GM19468 (cell line): ENCODE measurements around the gene CCR6.

Experiments used
- ATAC-seq: cut with Tn5 transposase; IDR thresholded peaks from one replicate; pipeline ENCODE4 v1.9.1; 2021; ENCODE audit warnings: mild to moderate bottlenecking, moderate library complexity, moderate number of reproducible peaks; ENCODE audit not compliant: unreplicated experiment; ENCODE audit errors: extremely low read depth

The CCR6 gene

DNA sequence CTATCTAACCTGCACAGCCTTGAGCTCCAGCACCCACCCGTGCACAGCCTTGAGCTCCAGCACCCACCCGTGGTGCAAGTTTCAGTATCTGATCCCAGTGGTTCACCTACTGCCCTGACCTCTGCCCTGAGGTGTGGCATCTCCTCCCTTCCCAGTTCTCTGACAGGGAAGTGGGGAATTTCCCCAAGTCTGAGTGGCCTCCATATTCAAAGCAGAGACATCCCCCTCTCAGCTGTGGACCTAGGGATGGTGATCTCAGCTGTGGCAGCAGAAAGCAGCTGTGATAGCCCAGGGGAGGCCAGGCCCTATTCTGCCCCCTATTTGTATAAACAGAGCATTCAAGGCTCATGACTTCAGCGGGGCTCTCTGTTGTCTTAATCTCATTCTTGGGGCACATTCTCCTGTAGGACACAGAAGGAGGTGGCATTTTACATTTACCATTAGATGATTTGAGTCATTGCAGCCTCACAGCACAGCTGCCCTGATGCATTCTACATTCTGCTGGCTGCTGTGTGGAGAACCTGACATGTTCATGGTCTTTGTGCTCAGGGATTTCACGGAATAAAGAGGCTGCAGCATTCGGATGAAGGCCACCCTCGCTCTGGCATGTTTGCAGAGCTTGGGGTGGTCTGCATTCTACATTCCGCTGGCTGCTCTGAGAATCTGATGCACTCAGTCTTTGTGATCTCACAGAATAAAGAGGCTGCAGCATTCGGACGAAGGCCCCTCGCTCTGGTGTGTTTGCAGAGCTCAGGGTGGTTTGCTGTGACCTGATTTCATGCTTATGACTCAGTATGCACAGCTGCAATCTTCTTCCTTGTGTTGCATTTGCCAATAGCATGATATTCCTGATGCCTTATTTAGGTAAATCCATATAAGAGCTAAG lies 17.9 kb downstream of the CCR6 start:
- no peak for ATAC-seq

- ATAC-seq, result no peak
Measured at GRCh38 chr6:167141667-167142432, 19.0 kb downstream of the CCR6 start.

GRCh38 chr6:167142433-167142761 lies 19.5 kb downstream of the CCR6 start:
- ATAC-seq, result no peak

DNA sequence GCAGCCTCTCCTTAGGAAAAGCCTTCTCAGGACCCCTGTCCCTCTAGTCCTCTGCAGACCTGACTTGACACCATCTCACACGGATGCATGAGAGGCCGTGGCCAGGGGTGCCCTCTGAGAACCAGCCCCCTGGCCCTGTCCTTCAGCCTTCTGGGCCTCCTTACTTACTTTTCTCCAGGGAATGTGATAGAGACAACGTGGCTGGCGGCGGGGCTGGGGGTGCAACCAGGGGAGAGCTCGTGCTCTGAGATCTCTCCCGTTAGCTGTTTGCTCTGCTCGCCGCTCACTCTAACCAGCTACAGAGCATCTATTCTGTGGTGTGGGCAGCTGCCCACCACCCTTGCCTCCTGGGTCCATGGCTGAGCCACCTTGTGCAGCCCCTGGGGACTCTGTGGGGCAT lies 20.1 kb downstream of the CCR6 start:
- ATAC-seq, result no peak

- no peak for ATAC-seq
Measured at GRCh38 chr6:167145461-167145860, 22.6 kb downstream of the CCR6 start.

DNA sequence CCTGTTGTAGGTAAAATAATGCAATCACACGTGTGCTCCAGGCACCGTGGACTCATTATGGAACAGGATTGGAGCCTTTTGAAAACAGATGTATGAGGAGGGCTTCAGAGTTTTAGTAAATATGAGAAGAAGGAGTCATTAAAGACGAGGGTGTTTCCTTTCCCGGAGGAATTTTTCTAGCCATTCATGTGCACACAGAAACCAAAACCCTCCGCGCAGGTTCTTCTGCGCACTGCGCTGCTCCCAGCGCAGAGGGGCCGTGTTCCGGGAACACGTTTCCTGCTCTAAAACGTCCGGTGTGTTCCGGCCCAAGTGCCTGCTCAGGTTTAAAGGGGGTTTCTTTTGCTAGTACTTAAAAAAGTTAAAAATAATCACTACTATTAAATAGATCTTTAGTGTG lies 23.2 kb downstream of the CCR6 start:
- ATAC-seq, result no peak

GRCh38 chr6:167146977-167147376 lies 24.1 kb downstream of the CCR6 start:
- no peak for ATAC-seq

DNA sequence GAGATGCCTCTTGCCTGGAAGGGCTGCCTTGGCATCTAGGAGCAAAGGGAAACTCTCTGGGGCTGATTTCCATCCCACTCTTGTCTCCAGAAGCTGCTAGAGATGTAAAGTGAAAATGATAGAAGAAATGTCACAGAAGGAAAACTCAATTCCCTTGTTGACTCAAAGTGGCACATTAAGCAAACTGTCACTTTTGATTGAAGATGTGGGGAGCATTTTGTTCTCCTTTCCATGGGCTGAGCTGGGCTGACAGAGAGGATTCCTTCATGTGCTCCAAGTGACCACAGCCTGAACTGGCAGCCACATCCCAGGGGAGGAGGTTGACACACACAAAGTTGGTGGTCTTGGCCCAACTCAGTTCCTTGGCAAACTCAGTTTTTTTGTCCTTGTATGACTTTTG lies 25.1 kb downstream of the CCR6 start:
- ATAC-seq, result no peak

GRCh38 chr6:167148997-167149396 lies 26.1 kb downstream of the CCR6 start:
- no peak for ATAC-seq

DNA sequence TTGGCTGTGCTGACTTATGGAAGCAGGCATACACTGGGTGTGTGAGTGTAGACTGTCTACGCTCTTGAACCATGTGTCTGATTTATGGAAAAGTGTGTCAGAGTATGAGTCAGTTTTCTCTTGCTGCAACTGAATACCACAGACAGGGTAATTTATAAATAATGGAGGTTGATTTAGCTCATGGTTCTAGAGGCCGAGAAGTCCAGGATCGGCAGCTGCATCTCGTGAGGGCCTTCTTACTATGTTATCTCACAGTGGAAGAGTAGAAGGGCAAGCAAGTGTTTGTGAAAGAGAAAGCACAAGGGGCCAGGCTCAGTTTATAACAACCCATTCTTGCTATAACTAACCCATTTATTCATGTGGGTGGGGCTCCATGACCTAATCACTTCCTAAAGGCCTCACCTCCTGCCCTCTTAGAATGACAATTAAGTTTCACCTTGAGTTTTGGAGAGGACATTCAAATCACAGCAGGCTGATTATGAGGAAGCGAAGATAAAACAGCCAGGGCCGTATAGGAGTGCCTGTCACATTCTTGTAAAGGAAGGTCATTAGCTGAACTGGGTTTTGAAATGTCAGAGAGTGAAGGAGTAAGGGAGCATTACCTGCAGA lies 28.1 kb downstream of the CCR6 start:
- ATAC-seq, result peak; percentile 26

- ATAC-seq, result no peak
Measured at GRCh38 chr6:167151648-167152047, 28.8 kb downstream of the CCR6 start.

DNA sequence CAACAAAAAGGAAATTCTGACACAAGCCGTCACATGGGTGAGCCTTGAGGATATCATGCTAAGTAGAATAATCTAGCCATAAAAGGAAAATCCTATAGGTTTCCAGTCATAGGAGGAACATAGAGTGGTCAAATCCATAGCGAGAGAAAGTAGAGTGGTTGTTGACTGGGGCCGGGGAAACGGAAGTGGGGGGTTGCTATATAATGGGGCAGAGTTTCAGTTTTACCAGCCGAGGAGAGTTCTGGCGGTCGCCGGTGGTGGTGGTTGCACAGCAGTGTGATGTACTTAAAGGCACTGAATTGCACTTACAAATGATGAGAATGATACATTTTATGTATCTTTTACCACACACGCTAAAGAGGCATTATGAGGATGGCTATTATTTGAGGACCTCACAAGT lies 30.0 kb downstream of the CCR6 start:
- ATAC-seq, result peak; percentile 19

DNA sequence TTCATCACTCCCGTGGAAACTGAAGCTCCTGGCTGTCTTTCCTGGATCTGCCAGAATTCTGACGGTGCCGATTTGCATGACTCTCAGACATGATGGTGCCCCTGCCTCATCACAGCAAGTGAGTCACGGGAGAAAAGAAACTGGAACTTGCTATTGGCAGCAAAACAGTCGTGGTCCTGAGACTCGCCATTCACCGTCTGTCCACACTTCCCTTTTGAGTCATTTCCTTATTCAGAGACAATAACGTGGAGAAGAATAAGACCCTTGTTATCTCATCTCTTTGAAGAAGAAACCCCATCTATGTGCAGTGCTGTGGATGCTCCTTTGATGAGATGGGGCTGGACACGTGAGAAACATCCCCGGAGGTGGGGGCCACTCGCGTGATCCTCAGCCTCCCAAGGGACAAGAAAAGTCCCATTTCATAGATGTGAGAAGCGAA lies 30.6 kb downstream of the CCR6 start:
- ATAC-seq, result peak; percentile 44

DNA sequence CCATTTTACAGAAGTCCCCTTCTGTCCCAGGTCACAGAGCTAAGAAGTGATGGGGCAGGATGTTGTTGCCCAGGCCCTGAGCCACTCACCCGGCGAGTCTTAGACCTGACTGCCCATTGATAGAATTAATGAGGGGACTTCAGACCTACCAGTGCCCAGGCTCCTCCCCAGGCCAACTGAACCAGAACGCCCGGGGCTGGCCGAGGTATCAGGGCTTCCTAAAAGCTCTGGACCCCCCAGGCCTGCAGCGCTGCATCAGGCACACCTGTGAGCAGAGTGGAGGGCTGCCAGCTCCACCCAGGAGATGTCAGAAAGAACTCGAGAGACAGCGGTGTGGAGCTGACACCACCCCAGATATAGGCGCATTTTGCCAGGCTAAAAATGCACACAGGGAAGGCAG lies 31.4 kb downstream of the CCR6 start:
- no peak for ATAC-seq

- ATAC-seq, result no peak
Measured at GRCh38 chr6:167154895-167155294, 32.0 kb downstream of the CCR6 start.

- no peak for ATAC-seq
Measured at GRCh38 chr6:167157414-167157813, 34.5 kb downstream of the CCR6 start.

DNA sequence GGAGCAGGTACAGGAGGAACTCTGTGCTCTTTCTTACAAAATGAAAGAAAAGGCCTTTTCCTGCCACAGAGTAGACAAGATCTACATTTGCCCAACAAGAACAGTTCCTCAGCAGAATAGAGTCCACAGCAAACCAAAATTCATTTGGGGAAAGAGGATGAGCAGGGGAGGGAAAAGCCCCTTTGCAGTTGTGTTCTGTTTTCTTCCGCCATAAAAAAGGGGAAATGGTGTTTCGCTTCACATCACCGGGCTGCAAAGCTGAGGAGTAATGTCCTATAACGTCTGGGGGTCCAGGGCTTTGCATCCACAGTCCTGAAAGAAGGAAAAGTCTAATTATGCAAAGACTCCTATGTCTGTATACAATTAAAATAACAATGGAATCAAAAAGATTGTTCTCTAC lies 35.0 kb downstream of the CCR6 start, which contains the start of gene GPR31:
GPR31 (minus strand) TSS at position 118 of the 400 bp plus-strand sequence. CDS start 149 bp downstream, outside the sequence.
- no peak for ATAC-seq

DNA sequence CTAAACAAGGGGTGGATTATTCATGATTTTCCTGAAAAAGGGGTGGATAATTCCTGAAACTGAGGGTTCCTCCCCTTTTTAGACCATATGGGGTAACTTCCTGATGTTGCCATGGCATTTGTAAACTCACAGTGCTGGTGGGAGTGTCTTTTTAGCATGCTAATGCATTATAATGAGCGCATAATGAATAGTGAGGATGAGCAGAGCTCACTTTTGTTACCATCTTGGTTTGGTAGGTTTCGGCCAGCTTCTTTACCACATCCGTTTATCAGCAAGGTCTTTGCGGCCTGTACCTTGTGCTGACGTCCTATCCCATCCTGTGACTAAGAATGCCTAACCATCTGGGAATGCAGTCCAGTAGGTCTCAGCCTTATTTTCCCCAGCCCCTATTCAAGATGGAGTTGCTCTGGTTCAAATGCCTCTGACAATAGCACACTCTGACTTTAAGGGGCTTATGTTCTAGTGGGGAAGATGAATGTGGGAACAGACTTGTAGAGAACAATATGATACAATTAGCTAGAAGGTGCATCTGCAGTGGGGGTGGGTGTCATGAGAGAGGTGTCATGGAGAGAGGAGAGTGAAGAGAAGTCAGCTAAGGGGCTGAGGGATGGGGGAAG lies 39.1 kb downstream of the CCR6 start:
- no peak for ATAC-seq

- no peak for ATAC-seq
Measured at GRCh38 chr6:167162591-167162990, 39.7 kb downstream of the CCR6 start.

DNA sequence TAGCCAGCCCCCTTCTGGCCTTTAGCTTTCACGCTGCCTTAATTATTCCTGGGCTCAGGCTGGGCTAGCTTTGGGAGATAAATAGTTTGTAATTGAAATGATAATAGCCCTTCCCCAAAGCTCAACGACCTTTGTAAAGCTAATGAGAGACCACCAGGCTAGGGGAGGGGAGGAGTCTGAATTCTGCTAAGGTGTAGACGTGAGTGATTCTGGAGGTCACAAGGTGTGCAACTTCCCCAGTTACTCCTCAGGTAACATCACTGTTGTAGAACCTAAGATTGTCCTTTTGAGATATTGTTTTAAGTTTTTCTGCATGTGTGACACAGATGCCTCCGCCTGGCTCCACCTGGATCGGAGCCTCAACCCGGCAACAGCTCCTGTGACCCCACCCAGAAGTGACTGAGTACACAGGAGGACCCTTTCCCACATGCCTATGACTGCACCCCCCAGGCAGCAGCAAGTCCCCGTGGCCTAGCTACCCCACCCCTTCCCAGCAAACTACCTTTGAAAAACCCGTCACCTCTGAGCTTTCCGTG lies 40.6 kb downstream of the CCR6 start:
- ATAC-seq, result no peak
